HG03060 (cell line): ENCODE results near the gene SHOX.
"Not testable (repeated sequence)": the region's sequence is repeated elsewhere in the genome, so short reads cannot be mapped to it uniquely, and the experiment has no call there.

Experiments used
- ATAC-seq: cut with Tn5 transposase; IDR thresholded peaks from one replicate; pipeline ENCODE4 v1.9.1; 2021; ENCODE audit warnings: low read depth, moderate number of reproducible peaks; ENCODE audit not compliant: unreplicated experiment

The SHOX gene

DNA sequence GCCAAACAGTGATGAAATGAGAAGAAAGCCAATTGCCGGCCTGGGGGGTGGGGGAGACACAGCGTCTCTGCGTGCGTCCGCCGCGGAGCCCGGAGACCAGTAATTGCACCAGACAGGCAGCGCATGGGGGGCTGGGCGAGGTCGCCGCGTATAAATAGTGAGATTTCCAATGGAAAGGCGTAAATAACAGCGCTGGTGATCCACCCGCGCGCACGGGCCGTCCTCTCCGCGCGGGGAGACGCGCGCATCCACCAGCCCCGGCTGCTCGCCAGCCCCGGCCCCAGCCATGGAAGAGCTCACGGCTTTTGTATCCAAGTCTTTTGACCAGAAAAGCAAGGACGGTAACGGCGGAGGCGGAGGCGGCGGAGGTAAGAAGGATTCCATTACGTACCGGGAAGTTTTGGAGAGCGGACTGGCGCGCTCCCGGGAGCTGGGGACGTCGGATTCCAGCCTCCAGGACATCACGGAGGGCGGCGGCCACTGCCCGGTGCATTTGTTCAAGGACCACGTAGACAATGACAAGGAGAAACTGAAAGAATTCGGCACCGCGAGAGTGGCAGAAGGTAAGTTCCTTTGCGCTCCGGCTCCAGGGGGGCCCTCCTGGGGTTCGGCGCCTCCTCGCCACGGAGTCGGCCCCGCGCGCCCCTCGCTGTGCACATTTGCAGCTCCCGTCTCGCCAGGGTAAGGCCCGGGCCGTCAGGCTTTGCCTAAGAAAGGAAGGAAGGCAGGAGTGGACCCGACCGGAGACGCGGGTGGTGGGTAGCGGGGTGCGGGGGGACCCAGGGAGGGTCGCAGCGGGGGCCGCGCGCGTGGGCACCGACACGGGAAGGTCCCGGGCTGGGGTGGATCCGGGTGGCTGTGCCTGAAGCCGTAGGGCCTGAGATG, at the start of gene SHOX:
TSS of gene SHOX (plus strand) at position 180 of the 885 bp plus-strand sequence. CDS start at position 287, 107 bp downstream.
- ATAC-seq: no peak

- ATAC-seq: no peak
Observed at GRCh38 chrX:581066-581465, 49.5 kb upstream of the SHOX start.

- no peak for ATAC-seq
Observed at GRCh38 chrX:581720-582298, 48.8 kb upstream of the SHOX start.

DNA sequence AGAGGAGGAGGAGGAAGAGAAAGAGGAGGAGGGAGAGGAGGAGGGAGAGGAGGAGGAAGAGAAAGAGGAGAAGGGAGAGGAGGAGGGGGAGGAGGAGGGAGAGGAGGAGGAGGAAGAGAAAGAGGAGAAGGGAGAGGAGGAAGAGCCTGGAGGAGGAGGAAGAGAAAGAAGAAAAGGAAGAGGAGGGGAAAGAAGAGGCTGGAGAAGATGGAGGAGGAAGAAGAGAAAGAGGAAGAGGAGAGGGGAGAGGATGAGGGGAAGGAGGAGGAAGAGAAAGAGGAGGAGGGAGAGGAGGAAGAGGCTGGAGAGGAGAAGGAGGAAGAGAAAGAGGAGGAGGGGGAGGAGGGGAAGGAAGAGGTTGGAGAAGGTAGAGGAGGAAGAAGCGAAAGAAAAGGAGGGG, 46.0 kb upstream of the SHOX start:
- no peak for ATAC-seq

DNA sequence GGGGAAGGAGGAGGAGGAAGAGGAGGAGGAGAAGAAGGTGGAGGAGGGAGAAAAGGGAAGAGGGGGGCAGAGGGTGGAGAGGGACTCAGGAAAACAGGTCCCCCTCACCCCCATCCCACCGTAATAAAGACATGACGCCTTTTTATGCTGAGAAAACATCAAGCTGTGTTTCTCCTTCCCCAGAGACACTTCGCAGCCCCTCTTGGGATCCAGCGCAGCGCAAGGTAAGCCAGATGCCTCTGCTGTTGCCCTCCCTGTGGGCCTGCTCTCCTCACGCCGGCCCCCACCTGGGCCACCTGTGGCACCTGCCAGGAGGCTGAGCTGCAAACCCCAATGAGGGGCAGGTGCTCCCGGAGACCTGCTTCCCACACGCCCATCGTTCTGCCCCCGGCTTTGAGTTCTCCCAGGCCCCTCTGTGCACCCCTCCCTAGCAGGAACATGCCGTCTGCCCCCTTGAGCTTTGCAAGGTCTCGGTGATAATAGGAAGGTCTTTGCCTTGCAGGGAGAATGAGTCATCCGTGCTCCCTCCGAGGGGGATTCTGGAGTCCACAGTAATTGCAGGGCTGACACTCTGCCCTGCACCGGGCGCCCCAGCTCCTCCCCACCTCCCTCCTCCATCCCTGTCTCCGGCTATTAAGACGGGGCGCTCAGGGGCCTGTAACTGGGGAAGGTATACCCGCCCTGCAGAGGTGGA, 45.3 kb upstream of the SHOX start:
- ATAC-seq: no peak

GRCh38 chrX:586351-586750, 44.2 kb upstream of the SHOX start:
- ATAC-seq: no peak

- ATAC-seq: not testable (repeated sequence)
Observed at GRCh38 chrX:589261-589660, 41.3 kb upstream of the SHOX start.

DNA sequence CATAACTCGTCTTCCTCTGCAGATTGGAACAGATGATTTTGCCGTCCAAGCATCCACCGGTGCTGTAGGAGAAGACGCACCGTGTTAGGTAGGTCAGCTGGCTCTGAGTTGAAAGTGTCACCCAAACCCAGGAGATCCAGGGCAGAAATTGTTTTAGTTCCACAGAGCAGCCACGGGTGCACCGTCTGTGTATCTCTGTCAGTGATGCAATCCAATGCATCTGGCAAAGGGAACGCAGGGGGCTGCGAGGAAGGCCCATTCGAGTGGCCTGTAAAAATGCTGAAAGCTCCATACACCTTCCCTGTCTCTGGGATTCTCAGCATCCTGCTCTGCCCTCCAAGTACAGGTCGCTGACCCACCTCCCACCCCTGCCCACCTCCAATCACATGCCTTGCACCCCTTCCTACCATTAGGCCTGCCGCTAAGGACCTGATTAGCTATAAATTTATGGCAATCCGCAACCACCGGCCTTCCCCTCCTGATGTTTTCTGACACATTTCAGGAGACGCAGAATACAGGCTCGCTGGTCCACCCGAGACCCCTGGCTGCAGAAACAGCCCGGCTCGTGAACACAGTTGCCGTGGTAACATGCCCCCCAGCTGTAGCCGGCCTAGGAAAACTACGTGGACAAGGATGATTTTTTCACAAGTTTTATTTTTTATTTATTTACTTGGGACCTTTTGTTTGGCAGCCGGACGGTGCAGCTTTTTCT, 39.7 kb upstream of the SHOX start:
- no peak for ATAC-seq

GRCh38 chrX:599837-600715, 30.5 kb upstream of the SHOX start:
- no peak for ATAC-seq

DNA sequence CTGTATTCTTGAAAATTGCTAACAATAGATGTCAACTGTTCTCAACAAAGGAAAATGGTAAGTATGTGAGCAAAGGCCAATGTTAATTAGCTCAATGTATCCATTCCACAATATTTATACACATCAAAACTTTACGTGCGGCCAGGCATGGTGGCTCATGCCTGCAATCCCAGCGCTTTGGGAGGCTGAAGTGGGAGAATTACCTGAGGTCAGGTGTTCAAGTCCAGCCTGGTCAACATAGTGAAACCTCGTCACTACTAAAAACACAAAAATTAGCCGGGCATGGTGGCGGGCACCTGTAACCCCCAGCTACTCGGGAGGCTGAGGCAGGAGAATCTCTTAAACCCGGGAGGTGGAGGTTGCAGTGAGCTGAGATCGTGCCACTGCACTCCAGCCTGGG, 27.6 kb upstream of the SHOX start:
- not testable (repeated sequence) for ATAC-seq

DNA sequence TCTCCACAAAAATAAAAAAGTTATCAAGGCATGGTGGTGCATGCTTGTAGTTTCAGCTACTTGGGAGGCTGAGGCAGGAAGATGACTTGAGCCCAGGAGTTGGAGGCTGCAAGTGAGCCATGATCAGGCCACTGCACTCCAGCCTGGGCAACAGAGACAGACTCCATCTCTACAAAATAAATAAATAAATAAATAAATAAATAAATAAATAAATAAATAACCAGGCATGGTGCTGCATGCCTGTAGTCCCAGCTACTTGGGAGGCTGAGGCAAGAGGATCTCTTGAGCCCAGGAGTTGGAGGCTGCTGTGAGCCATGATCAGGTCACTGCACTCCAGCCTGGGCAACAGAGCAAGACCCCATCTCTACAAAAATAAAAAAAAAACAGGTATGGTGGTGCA, 26.0 kb upstream of the SHOX start:
- not testable (repeated sequence) for ATAC-seq

DNA sequence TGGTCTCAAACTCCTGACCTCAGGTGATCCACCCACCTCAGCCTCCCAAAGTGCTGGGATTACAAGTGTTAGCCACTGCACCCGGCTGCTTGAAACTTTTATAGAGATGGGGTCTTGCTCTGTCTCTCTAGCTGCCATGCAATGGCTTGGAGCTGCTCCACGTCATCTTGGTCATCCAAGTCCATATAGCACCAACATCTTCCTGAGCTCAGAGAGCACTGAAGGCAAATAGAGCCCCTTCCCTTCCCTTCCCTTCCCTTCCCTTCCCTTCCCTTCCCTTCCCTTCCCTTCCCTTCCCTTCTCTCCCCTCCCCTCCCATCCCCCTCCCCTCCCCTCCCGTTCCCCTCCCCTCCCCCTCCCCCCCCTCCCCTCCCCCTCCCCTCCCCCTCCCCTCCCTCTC, 22.5 kb upstream of the SHOX start:
- not testable (repeated sequence) for ATAC-seq

GRCh38 chrX:614136-614535, 16.5 kb upstream of the SHOX start:
- ATAC-seq: no peak

DNA sequence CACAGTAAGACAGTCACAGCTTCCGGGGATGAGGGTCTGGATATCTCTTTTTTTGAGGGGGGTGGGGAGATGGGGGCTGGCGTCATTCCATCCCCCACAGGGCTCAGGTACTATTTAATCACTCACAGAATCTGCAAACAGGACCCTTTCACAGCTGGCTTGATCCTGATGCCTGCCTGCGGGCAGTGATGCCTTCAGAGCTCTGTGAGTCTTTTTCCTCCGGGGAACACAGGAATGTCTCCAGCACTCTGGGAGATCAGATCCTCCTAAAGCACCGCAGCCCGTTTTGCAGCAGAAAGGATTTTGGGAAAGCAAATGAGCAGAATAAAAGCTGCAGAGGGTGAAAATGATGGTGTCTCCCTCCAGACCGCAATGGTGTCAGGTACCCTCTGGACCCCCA, 13.2 kb upstream of the SHOX start:
- ATAC-seq: no peak

- ATAC-seq: no peak
Observed at GRCh38 chrX:617891-618290, 12.7 kb upstream of the SHOX start.

- not testable (repeated sequence) for ATAC-seq
Observed at GRCh38 chrX:618304-618703, 12.3 kb upstream of the SHOX start.

- ATAC-seq: no peak
Observed at GRCh38 chrX:618761-619450, 11.7 kb upstream of the SHOX start.

GRCh38 chrX:619451-619811, 11.2 kb upstream of the SHOX start:
- ATAC-seq: no peak

DNA sequence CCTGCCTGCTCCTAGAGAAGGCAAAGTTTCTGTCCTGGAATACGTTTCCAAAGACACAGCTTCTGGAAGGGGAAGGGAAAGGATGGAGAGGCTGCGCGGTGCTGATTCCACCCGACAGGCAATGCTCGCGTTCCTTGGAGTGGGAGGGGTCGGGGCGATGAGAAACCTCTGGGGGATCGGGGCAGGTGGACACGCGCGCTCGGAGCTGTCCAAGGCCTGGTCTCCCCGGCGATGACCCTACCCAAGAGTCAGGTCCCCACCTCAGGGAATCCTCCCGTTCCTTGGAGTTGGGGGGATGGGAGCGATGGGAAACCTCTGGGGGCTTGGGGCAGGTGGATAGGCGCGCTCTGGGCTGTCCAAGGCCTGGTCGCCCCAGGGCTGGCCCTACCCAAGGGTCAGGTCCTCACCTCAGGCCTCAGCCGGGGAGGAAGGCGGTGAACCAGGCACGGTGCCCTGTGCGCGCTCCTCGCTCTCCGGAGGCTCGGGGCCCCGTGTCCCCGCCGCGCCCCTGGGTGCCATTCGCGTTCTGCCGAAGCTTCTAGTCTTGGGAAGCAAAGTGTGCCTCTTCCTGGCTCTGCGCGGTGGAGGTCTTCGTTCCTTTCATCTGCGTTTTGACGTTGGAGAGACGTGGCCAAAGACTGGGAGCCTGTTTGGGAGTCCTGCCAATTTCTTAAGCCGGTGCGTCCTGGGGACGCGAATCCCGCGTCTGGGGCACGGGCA, 10.6 kb upstream of the SHOX start:
- ATAC-seq: no peak
